Measurements from ENCODE around the gene LIF.

Gene LIF

DNA sequence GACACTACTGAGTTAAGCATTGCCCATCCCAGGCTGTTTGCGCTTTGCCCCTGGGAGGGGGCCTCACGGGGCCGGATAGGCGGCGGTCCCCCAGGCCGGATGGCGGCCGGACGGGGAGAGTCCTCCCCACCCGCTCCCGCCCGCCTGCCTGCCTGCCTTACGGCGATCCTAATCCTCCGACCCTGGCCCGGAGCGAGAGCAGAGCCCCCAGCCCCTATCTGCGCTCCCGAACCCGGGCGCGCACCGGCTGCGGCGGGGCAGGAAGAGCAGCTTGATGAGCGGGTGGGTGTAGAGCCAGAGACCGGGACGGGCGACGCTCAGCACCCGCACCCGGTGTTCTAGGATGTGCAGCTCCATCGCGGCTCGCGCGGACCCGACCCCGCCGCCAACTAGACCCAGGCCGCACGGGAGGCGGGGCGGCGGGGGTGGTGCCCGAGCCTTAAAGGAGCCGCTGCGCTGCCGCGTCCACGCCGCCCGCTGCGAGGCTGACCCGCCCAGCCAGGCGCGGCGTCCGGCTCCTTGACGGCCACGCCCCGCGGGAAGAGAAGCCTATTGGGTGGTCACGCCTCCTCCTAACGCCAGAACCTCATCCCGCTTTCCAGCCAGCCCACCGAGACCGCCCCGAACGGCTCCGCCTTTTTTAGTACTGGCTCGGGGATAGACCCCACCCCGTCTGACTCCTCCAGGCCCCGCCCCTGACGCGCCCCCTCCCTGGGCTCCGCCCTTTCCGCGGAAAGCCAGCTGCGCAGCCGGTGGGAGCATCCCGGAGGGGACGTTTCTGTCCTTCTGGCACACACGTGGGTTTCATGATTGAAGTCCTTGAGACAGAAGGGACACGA lies 42.8 kb upstream of the LIF start, which contains the start of gene CASTOR1 (continued):
- TF ChIP-seq TCF7L2 (IDR thresholded peaks at IDR 0.05; ENCODE audit: borderline replicate concordance, low read depth, low read length) (no peak), ZNF416 (tag by site-specific recombination; IDR thresholded peaks at IDR 0.05) (no peak), ZNF335 (tag by site-specific recombination; conservative IDR thresholded peaks at IDR 0.05) (peak; percentile 86), ZNF341 (tag by site-specific recombination; IDR thresholded peaks at IDR 0.05; ENCODE audit: low read depth) (peak; percentile 33; the same call in 1 of the 2 replicates), ZSCAN16 (tag by site-specific recombination; IDR thresholded peaks at IDR 0.05) (no peak), SP7 (tag by site-specific recombination; IDR thresholded peaks at IDR 0.05) (no peak), ZFP41 (tag by site-specific recombination; IDR thresholded peaks at IDR 0.05; ENCODE audit: borderline replicate concordance) (no peak), GLI2 (tag by site-specific recombination; IDR thresholded peaks at IDR 0.05; ENCODE audit: borderline replicate concordance, low read depth) (no peak), ZNF121 (tag by site-specific recombination; IDR thresholded peaks at IDR 0.05) (no peak), ZNF76 (tag by site-specific recombination; IDR thresholded peaks at IDR 0.05; ENCODE audit: borderline replicate concordance, low read depth) (0 out of 2 replicates have a peak, but pooled peaks have one; percentile 18), SP3 (tag by site-specific recombination; IDR thresholded peaks at IDR 0.05) (peak; percentile 92), MEIS1 (CRISPR knock-in tag; IDR thresholded peaks at IDR 0.05; ENCODE audit: borderline replicate concordance) (no peak), ZFP37 (tag by site-specific recombination; IDR thresholded peaks at IDR 0.05) (no peak), ZNF311 (tag by site-specific recombination; IDR thresholded peaks at IDR 0.05; ENCODE audit: borderline replicate concordance) (no peak), KLF7 (tag by site-specific recombination; IDR thresholded peaks at IDR 0.05; ENCODE audit: borderline replicate concordance) (no peak; the same call in 1 of the 2 replicates), GLI4 (tag by site-specific recombination; IDR thresholded peaks at IDR 0.05) (no peak), ZNF48 (tag by site-specific recombination; IDR thresholded peaks at IDR 0.05) (no peak), GLIS2 (tag by site-specific recombination; IDR thresholded peaks at IDR 0.05) (peak; percentile 85), ZNF776 (tag by site-specific recombination; IDR thresholded peaks at IDR 0.05; ENCODE audit: borderline replicate concordance) (no peak), ZNF792 (tag by site-specific recombination; IDR thresholded peaks at IDR 0.05) (no peak), SP2 (tag by site-specific recombination; IDR thresholded peaks at IDR 0.05) (peak; percentile 96), ZNF561 (tag by site-specific recombination; IDR thresholded peaks at IDR 0.05; ENCODE audit: borderline replicate concordance) (peak; percentile 31; the same call in 1 of the 2 replicates)
- TF ChIP-seq, protein P1, sequence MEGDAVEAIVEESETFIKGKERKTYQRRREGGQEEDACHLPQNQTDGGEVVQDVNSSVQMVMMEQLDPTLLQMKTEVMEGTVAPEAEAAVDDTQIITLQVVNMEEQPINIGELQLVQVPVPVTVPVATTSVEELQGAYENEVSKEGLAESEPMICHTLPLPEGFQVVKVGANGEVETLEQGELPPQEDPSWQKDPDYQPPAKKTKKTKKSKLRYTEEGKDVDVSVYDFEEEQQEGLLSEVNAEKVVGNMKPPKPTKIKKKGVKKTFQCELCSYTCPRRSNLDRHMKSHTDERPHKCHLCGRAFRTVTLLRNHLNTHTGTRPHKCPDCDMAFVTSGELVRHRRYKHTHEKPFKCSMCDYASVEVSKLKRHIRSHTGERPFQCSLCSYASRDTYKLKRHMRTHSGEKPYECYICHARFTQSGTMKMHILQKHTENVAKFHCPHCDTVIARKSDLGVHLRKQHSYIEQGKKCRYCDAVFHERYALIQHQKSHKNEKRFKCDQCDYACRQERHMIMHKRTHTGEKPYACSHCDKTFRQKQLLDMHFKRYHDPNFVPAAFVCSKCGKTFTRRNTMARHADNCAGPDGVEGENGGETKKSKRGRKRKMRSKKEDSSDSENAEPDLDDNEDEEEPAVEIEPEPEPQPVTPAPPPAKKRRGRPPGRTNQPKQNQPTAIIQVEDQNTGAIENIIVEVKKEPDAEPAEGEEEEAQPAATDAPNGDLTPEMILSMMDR (tag by site-specific recombination; IDR thresholded peaks at IDR 0.05): no peak
- TF ChIP-seq, protein P2, sequence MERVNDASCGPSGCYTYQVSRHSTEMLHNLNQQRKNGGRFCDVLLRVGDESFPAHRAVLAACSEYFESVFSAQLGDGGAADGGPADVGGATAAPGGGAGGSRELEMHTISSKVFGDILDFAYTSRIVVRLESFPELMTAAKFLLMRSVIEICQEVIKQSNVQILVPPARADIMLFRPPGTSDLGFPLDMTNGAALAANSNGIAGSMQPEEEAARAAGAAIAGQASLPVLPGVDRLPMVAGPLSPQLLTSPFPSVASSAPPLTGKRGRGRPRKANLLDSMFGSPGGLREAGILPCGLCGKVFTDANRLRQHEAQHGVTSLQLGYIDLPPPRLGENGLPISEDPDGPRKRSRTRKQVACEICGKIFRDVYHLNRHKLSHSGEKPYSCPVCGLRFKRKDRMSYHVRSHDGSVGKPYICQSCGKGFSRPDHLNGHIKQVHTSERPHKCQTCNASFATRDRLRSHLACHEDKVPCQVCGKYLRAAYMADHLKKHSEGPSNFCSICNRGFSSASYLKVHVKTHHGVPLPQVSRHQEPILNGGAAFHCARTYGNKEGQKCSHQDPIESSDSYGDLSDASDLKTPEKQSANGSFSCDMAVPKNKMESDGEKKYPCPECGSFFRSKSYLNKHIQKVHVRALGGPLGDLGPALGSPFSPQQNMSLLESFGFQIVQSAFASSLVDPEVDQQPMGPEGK (tag by site-specific recombination; IDR thresholded peaks at IDR 0.05): peak; percentile 75
- TF ChIP-seq, protein P3, sequence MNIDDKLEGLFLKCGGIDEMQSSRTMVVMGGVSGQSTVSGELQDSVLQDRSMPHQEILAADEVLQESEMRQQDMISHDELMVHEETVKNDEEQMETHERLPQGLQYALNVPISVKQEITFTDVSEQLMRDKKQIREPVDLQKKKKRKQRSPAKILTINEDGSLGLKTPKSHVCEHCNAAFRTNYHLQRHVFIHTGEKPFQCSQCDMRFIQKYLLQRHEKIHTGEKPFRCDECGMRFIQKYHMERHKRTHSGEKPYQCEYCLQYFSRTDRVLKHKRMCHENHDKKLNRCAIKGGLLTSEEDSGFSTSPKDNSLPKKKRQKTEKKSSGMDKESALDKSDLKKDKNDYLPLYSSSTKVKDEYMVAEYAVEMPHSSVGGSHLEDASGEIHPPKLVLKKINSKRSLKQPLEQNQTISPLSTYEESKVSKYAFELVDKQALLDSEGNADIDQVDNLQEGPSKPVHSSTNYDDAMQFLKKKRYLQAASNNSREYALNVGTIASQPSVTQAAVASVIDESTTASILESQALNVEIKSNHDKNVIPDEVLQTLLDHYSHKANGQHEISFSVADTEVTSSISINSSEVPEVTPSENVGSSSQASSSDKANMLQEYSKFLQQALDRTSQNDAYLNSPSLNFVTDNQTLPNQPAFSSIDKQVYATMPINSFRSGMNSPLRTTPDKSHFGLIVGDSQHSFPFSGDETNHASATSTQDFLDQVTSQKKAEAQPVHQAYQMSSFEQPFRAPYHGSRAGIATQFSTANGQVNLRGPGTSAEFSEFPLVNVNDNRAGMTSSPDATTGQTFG (tag by site-specific recombination; IDR thresholded peaks at IDR 0.05; ENCODE audit: borderline replicate concordance): no peak
- TF ChIP-seq, protein P4, sequence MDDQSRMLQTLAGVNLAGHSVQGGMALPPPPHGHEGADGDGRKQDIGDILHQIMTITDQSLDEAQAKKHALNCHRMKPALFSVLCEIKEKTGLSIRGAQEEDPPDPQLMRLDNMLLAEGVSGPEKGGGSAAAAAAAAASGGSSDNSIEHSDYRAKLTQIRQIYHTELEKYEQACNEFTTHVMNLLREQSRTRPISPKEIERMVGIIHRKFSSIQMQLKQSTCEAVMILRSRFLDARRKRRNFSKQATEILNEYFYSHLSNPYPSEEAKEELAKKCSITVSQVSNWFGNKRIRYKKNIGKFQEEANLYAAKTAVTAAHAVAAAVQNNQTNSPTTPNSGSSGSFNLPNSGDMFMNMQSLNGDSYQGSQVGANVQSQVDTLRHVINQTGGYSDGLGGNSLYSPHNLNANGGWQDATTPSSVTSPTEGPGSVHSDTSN (CRISPR knock-in tag; IDR thresholded peaks at IDR 0.05): no peak
- TF ChIP-seq, protein P5, sequence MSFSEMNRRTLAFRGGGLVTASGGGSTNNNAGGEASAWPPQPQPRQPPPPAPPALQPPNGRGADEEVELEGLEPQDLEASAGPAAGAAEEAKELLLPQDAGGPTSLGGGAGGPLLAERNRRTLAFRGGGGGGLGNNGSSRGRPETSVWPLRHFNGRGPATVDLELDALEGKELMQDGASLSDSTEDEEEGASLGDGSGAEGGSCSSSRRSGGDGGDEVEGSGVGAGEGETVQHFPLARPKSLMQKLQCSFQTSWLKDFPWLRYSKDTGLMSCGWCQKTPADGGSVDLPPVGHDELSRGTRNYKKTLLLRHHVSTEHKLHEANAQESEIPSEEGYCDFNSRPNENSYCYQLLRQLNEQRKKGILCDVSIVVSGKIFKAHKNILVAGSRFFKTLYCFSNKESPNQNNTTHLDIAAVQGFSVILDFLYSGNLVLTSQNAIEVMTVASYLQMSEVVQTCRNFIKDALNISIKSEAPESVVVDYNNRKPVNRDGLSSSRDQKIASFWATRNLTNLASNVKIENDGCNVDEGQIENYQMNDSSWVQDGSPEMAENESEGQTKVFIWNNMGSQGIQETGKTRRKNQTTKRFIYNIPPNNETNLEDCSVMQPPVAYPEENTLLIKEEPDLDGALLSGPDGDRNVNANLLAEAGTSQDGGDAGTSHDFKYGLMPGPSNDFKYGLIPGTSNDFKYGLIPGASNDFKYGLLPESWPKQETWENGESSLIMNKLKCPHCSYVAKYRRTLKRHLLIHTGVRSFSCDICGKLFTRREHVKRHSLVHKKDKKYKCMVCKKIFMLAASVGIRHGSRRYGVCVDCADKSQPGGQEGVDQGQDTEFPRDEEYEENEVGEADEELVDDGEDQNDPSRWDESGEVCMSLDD (tag by site-specific recombination; IDR thresholded peaks at IDR 0.05): peak; percentile 47; the same call in 1 of the 2 replicates
- TF ChIP-seq, protein P6, sequence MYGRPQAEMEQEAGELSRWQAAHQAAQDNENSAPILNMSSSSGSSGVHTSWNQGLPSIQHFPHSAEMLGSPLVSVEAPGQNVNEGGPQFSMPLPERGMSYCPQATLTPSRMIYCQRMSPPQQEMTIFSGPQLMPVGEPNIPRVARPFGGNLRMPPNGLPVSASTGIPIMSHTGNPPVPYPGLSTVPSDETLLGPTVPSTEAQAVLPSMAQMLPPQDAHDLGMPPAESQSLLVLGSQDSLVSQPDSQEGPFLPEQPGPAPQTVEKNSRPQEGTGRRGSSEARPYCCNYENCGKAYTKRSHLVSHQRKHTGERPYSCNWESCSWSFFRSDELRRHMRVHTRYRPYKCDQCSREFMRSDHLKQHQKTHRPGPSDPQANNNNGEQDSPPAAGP (tag by site-specific recombination; IDR thresholded peaks at IDR 0.05): 0 out of 2 replicates have a peak, but pooled peaks have one; percentile 37

All from HEK293 (cell line).